Kidney epithelial cell (primary cell): ENCODE results near the gene ADRA2B. TPM values are rescaled to one million over a fixed set of nuclear protein-coding genes. Genes with fewer than 3 reads are reported as not detected.

Experiments used
- DNase-seq: peaks from one replicate; pipeline ENCODE4 v3.0.0-alpha.2; 2010; ENCODE audit warnings: low read depth
- H3K27me3 ChIP-seq: 2 replicates; pipeline ENCODE4 v1.6.0; 2011; ENCODE audit warnings: low read length; ENCODE audit not compliant: control insufficient read depth, insufficient read depth
- H3K36me3 ChIP-seq: 2 replicates; pipeline ENCODE4 v1.5.1; 2011; ENCODE audit warnings: low read length; ENCODE audit not compliant: control insufficient read depth, insufficient read depth
- H3K4me3 ChIP-seq: 2 replicates; pipeline ENCODE4 v1.5.1; 2011; ENCODE audit warnings: low read depth, mild to moderate bottlenecking, control low read depth, low read length
- total RNA-seq: library from RNA; depleted of rRNA; stranded (reverse); fragments of >200 nt; gene quantifications from 2 replicates; pipeline ENCODE4 v1.2.3, GENCODE V29; 2015
- TF ChIP-seq, protein P1 (sequence below): IDR thresholded peaks from 2 replicates; pipeline ENCODE4 v1.5.1; 2011; ENCODE audit warnings: mild to moderate bottlenecking, moderate library complexity, low read length, control low read depth, inconsistent platforms; ENCODE audit not compliant: insufficient read depth, poor library complexity, severe bottlenecking

The ADRA2B gene
- total RNA-seq, 1 donor from 2014 or later = 0.13 TPM

DNA sequence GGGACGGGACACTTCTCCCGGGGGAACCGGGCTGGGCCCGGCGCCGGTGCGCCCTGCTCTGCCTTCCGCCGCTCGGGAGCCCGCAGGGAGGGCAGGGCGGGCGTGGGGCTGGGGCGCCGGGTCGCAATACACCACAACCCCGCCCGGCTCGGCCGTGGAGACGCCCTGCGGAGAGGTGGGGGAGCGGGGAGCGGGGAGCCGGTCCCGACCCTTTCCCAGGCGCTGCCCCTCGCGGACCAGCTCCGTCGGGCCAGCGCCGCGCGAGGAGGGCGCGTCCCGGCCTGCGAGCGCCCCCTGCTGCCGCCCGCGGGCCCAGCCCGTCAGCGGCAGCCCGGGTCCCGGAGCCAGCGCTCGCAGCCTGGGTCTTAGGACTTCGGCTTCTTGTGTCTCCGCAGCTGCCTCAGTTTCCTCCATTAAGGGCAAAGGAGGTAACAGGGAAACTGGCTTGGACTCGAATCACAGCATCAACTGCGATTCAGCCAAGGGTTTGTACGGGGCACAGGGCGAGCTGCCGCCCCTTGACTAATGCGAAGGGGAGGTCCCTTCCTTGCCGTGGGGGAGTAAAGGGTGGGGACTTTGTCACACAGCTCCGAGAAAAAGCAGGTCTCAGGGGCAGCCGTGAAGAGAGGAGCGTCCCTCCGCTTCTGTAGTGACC is 635 bp upstream of the ADRA2B start:
- TF ChIP-seq, protein P1, sequence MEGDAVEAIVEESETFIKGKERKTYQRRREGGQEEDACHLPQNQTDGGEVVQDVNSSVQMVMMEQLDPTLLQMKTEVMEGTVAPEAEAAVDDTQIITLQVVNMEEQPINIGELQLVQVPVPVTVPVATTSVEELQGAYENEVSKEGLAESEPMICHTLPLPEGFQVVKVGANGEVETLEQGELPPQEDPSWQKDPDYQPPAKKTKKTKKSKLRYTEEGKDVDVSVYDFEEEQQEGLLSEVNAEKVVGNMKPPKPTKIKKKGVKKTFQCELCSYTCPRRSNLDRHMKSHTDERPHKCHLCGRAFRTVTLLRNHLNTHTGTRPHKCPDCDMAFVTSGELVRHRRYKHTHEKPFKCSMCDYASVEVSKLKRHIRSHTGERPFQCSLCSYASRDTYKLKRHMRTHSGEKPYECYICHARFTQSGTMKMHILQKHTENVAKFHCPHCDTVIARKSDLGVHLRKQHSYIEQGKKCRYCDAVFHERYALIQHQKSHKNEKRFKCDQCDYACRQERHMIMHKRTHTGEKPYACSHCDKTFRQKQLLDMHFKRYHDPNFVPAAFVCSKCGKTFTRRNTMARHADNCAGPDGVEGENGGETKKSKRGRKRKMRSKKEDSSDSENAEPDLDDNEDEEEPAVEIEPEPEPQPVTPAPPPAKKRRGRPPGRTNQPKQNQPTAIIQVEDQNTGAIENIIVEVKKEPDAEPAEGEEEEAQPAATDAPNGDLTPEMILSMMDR = no peak
- H3K4me3 ChIP-seq = peak overlapping the region; percentile 31
- DNase-seq = no peak
- no peaks in the 10 kb centered on the region for H3K36me3 ChIP-seq
- peaks cover 63% of the 10 kb centered on the region for H3K27me3 ChIP-seq

DNA sequence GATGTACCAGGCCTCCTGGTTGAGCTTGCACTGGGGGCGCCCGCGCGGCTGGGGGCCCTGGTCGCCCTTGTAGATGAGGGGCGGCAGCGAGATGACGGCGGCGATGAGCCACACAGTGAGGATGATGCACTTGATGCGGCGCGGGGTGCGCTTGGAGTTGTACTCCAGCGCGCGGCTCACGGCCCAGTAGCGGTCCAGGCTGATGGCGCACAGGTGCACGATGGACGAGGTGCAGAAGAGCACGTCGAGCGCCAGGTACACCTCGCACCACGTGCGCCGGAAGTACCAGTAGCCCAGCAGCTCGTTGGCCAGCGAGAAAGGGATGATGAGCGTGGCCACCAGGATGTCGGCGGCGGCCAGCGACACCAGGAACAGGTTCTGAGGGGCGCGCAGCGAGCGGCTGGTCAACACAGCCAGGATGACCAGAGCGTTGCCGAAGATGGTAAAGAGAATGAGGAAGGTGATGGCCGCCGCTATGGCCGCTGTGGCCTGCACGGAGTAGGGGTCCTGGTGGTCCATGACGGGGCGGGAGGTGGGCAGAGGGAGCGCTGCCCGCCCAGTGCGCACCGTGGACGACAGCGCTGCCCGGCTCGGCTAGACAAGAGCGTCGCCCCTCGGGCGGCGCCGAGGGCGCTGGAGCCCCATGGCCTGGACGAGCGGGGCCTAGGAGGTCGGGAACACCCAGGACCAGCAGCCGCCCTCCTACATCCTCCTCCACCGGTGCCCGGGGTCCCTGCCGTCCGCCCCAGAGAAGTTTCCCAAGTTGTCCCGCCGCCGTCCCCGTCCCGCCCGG is 544 bp downstream of the ADRA2B start:
- Histone ChIP-seq H3K4me3 (peak overlapping the region; percentile 31), H3K27me3 (peaks cover 55% of the 10 kb centered on the region), H3K36me3 (no peaks in the 10 kb centered on the region)
- TF ChIP-seq, protein P1 = no peak
- DNase-seq = no peak

DNA sequence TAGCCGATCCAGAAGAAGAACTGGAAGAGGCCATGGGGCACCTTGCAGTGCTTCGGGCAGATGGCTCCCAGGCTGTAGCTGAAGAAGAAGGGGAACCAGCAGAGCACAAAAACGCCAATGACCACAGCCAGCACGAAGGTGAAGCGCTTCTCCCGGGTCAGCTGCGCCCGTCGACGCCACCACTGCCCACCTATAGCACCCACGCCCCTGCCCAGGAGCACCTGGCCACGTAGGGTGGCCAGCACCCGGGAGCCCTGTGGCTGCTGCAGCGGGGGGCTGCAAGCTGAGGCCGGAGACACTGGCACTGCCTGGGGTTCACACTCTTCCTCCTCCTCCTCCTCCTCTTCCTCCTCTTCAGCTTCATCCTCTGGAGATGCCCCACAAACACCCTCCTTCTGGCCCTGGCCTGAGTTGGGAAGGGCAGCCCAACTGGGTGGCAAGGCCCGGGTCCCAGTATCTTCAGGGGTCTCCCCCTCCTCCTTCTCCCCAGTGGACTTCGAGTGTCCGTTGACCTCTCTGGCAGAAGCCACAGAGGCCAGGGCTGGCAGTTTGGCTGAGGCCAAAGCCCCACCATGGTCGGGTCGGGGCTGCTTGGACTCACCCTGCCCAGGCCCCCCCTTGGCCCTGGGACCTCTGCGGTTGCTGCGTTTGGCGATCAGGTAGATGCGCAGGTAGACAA is 1.3 kb downstream of the ADRA2B start:
- Histone ChIP-seq H3K27me3 (peaks cover 47% of the 10 kb centered on the region), H3K4me3 (no peak overlapping the region), H3K36me3 (no peaks in the 10 kb centered on the region)
- DNase-seq = no peak
- TF ChIP-seq, protein P1 = no peak

DNA sequence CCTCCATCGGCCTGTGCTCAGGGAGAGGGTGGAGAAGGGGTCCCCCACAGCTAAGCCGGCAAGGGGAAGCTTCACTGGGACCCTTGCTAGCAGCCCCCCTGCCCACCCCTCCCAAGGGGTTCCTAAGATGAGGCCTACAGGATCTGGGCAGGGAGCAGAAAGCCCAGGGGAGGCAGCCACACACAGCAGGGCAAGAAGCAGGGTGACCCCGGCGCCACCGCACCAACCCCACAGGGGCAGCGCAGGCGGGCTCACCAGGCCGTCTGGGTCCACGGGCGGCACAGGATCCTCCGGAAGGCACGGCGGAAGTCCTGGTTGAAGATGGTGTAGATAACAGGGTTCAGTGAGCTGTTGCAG is 1.8 kb downstream of the ADRA2B start:
- H3K27me3 ChIP-seq = peaks cover 42% of the 10 kb centered on the region
- TF ChIP-seq, protein P1 = no peak
- no peak for DNase-seq
- no peaks in the 10 kb centered on the region for H3K36me3 ChIP-seq
- H3K4me3 ChIP-seq = no peak overlapping the region

DNA sequence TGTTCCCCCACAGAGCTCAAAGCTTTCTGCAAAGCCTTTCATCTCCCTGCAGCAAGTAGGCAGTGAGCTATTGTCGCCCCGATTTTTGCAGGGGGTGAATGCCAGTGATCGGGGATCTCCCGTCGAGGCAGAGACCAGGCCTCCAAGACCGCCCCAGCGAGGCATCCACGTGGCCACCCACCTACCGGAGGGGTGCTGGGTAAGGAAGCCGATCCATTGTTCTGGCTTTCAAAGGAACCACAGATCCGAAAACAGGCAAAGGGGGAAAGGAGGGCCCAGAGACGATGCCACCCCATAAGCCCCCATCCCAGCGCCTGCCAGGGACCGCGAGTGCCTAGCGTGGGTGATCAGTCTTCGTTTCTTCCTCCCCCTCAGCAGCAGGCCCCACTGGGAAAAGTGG is 2.4 kb downstream of the ADRA2B start:
- no peak overlapping the region for H3K4me3 ChIP-seq
- peaks cover 36% of the 10 kb centered on the region for H3K27me3 ChIP-seq
- TF ChIP-seq, protein P1 = no peak
- no peaks in the 10 kb centered on the region for H3K36me3 ChIP-seq
- no peak for DNase-seq

DNA sequence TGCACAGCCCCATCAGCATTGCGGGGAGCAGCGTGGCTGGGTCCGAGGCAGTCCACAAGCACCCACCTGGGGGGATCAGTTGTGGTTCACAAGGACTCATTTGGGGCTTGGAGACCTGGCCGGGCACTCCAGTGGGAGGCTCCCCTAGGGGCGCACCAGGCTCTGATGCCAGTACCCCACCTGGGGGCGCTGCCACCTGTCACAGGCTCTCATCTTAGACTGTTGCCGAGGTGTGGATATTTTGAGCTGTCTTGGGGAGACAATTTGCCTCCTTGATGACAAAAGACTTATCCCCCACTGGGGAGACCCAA is 3.0 kb downstream of the ADRA2B start:
- no peaks in the 10 kb centered on the region for H3K36me3 ChIP-seq
- peaks cover 37% of the 10 kb centered on the region for H3K27me3 ChIP-seq
- TF ChIP-seq, protein P1 = no peak
- no peak for DNase-seq
- H3K4me3 ChIP-seq = no peak overlapping the region
